CMK (cell line): Measurements from ENCODE around the gene MTSS2.
"Not testable (repeated sequence)": the region's sequence is repeated elsewhere in the genome, so short reads cannot be mapped to it uniquely, and the experiment has no call there.

ENCODE experiments used
- DNase-seq: peaks from one replicate; pipeline ENCODE4 v3.0.0-alpha.2; 2010; ENCODE audit warnings: low read depth

MTSS2 gene

DNA sequence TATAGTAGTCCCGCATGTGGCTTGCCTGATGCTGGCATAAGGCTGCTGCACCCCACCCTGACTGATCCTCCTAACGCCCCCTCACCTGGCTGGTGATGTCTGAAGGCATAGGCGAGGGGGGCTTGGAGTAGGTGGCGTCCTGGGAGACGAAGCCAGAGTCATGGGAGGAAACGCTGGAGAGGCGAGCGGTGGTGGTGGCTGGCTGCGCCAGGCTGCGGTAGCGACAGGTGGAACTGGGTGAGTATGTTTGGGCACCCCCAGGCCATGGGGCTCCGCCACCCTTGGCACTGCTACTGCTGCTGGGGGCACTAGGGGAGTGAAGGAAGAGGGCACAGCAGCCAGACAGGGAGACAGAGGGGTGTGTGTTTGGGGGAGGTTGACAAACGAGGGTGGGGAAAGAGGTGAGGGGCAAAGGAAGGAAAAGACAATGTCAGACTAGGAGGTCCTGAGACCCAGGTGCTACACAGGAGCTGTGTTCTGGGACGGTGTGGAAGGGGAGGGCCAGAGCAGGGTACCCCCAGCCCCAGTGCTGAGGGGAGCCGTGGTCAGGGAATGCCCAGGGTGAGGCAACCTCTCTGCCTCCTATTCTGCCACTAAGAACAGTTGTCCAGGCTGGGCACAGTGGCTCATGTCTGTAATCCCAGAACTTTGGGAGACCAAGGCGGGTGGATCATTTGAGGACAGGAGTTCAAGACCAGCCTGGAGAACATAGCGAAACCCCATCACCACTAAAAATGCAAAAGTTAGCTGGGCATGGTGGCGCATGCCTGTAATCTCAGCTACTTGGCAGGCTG, 11.4 kb downstream of the MTSS2 start:
- no peak for DNase-seq

DNA sequence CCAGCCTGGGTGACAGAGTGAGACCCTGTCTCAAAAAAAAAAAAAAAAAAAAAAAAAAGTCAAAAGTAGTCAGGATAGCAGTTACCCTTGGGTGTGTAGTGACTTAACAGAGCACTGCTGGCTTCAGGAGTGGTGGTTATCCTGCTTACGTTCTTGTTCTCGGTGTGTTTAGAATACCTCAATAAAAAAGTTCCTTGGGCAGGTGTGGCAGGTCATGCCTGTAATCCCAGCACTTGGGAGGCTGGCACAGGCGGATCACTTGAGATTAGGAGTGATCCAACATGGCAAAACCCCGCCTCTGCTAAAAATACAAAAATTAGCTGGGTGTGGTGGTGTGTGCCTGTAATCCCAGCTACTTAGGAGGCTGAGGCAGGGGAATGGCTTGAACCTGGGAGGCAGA, 14.9 kb downstream of the MTSS2 start:
- DNase-seq, result not testable (repeated sequence)

DNA sequence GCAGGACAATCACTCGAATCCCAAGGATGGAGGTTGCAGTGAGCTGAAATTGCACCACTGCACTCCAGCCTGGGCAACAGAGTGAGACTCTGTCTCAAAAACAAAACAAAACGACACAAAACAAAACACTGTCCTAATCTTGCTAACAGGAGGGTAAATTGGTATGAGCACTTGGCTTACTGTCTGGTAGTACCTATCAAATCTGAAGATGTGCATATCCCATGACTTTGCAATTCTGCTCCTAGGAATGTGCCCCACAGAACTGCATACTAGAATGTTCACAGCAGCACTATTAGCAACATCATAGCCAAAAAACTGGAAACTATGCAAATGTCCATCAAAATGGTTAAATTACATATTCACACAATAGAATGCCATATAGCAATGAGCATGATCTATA, 15.7 kb downstream of the MTSS2 start:
- DNase-seq, result no peak

DNA sequence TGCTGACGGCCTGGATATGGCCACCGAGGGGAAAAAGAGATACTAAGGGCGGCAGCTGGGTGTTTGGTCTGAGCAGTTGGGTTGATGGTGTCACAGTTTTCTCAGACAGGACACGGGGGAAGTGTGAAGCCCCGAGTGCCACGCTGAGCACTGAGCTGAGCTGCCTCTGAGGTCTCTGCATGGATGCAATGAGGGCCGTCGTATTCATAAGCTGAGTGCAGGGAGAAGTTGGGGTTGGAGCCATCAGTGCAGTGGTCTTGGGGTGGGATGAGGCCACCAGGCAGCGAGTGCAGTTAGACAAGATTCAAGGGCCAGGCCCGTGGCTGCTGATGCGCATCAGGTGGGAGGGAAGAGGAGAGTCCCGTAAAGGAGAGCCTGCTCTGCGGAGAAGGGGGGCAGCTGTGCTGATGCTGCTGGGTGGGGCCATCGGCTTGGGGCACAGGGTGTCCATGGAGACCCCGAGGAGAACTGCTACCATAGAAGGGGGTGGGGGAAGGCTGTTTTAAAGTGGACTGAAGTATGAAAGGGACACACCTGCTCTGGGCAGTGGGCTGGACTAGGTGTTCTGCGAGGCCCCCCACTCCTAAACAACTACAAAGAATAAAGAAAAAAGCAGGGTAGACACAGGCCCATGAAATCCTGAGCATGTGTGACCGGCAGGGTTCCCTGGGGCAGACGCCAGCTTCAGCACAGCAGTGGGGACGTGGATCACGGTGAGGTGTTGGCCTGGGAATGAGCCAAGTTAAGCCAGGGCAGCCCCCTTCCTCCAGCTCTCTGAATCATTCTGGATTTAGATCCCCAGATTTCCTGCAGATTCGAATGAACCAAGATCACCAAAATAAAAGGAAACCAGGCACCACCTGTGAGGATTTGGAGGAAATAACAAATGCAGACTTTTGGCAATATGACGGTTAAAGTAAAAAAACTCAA, 19.8 kb downstream of the MTSS2 start:
- DNase-seq, result no peak

DNA sequence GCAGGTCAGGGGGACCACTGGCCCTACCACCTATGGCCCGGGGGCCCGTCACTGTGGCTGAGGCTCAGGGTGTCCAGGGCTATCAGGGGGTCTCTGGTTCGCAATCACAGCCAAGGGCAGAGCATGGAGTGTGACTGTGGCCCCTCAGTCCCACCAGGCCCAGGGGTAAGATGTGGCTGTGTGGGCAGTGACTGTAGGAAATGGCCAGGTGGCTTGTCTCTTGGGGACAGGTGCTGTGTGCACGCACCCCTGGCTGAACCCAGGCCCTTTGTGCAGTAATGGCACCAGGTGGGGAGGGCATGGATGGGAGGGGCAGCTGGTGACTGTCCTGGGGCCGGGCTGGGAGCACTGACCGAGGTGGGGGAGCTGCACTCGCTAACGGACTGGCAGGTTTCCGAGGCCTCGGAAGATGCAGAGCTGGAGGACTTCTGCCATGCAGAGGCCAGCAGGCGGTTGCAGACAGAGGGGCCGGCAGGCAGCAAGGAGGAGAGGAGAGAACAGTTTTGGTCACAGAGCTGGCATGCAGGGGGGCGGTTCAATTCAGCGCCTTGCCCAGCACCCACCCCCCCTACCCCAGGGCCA, 20.6 kb downstream of the MTSS2 start:
- DNase-seq, result no peak

DNA sequence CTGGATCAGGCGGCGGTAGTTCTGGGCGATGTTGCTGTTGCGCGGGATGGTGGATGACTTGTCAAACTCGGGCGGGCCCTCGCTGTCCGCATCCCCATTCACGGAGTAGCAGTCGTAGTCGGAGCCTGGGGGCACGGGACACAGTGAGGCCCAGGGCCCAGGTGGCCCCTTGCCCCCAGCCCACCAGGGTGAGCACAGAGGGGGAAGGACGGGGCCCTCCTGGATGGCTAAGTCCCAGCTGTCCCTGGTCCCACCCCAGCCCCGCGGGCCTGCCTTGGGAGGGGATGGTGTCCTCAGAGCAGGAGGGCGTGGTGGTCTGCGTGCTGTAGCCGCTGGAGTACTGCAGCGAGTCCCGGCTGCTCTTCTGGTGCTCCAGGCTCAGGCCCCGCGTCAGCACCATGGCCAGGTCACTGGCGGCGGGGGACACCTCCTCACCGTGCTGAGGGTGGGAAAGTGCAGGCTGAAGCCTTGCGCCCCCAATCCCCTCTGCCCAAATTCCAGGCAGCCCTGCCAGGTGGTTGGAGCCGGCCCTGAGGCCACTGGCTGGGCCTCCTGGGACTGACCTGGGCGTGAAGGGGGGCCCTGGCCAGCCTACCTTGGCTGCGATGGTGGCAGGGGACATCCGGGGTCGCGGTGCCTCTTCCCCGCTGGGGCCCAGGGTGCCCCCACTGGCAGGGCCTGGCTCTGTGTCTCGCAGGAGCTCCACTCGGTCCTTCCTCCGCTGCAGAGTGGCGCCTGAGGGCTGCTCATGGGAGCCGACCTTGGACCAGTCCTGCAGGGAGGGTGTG, 21.3 kb downstream of the MTSS2 start:
- DNase-seq, result no peak

DNA sequence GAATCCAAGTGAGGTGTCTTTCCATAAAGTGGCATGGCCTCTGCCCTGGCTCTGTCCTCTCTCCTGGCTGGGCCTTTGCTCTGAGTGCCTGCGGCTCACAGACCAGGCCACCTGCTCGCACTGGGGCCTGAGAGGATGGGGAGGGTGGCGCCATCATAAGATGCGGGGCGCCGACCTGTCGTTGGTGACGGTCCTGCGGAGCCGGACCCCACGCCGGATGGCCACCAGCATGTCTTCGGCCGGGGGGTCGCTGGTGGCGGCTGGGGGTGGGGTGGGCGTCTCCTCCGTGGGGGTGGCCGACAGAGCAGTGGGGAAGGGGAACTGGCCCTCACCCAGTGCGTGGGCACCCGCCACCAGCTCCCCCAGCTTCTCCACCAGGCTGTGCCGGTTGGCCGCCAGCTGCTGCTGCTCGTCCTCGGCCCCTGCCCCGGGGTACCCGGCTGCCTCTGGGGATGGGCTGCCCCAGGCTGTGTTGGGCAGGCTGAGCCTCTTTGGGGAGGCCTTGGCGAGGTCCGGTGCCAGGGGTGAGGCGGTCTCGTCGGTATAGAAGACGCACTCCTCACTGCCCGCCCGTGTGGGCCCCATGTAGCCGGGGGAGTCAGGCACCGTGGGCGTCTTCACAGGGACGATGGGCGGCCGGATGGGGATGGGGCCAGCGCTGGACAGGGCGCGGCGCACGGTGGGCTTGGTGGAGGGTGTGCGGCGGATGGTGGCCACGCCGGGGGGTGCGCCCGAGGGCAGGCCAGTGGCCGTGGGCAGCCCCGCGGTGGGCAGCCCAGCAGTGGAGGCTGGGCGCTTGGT, 22.1 kb downstream of the MTSS2 start:
- DNase-seq, result no peak

DNA sequence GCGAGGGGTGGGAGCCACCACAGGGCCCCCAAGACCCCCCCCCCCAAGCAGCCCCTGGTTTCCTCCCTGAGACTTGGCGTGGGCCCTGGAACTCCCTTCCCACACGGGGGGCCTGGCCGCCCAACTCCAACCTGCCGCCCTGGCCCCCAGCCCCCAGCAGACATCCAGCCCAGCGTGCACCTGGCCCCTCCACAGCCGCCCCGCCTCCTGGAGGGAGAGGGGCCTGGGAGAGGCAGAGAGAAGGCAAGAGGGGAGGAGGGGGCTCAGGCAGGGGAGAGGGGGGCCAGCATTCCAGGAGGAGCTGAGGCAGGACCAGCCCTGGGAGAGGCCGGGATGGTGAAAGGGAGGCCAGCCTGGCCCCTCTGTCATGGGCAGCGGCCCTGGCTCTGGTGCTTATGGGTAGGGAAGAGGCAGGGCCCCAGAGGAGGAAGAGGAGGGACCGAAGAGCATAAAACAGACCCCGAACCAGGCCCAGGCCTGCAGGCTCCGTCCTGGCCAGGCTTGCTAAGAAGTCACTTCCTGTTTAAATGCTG, 22.8 kb downstream of the MTSS2 start:
- no peak for DNase-seq

DNA sequence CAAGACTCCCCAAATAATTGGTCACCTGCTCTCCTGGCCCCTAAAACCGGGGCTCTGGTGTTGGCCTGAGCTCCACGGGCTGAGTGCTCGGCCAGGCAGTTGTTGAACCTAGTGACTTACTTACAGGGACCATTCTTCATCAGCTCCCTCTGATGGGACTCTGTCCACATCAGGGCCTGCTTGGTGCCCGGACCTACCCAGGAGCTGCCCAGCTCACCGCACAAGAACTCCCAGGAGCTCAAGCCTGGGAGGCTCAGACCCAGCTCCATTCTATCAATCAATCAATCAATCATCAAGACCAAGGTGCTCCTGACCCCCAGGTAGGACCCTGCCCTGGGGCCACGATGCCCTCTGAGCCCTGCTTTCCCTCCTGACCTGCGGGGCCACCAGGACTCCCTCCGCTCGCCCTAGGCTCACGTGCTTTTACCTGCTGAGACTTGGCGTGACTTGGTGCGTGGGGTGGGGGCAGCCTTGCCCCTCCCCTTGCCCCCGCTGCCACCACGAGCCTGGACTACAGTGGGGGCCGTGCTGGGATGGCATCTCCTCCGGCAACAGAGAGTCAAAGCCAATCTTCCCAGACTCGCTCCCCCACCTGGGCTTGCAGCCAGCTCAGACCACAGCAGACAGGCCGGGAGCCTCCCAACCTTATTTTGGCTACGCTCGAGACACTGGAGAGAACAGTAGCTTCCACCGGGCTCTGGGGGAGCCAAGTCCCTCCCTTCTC, 23.8 kb downstream of the MTSS2 start:
- no peak for DNase-seq

DNA sequence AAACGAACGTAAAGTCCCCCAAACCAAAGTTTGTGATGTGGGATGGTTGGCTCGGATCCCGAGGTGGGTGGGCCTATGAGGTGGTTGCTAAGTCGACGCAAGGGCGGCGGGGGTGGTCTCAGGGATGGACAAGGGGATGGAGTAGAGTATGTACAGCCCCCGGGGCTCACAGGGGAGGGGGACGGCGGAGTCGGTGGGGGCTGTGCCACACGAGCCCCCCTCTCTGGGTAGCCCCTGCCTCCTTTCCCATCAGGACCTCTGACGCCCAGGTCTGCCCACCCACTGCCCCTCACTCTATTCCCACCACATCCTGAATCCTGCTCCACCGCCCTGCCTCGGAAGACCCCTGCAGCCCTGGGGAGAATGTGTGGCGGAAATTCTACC, 24.3 kb downstream of the MTSS2 start:
- DNase-seq, result no peak

DNA sequence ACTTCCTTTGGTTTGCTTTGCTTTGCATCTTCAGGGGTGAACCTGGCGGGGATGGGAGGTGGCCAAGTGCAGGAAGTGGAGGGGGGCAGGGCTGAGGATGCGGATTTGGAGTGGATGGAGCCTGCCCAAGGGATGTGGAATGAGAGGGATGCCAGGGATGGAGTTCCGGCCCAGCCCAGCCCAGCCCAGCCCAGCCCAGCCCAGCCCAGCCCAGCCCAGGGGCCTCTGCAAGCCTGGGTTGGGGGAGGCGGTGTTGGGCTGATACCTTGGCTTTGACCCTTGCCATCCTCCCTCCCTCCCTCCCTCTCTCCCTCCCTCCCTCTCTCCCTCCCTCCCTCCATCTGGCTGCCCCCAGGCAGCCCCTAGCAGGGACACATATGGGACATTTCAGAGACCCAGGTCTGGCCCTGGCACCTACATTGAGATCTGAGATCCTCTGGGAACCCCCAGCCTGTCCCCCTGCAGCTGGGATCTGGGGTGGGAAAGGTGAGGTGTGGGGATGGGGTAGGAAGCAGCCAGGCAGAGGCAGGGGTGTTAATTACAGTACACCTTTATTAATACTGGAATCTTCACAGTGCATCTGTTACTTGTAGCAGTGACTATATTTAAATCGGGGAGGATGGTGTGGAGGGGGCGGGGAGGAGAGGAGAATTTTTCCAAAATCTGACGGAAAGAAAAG, 25.0 kb downstream of the MTSS2 start:
- no peak for DNase-seq

DNA sequence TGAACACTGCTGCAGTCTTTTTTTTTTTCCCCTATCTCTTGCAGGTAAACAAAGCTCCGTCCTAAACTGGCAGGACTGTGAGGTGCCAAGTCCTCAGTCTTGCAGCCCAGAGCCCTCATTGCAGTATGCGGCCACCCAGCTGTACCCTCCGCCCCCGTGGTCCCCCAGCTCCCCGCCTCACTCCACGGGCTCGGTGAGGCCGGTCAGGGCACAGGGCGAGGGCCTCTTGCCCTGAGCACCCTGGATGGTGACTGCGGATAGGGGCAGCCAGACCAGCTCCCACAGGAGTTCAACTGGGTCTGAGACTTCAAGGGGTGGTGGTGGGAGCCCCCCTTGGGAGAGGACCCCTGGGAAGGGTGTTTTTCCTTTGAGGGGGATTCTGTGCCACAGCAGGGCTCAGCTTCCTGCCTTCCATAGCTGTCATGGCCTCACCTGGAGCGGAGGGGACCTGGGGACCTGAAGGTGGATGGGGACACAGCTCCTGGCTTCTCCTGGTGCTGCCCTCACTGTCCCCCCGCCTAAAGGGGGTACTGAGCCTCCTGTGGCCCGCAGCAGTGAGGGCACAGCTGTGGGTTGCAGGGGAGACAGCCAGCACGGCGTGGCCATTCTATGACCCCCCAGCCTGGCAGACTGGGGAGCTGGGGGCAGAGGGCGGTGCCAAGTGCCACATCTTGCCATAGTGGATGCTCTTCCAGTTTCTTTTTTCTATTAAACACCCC, 25.7 kb downstream of the MTSS2 start:
- DNase-seq, result no peak

DNA sequence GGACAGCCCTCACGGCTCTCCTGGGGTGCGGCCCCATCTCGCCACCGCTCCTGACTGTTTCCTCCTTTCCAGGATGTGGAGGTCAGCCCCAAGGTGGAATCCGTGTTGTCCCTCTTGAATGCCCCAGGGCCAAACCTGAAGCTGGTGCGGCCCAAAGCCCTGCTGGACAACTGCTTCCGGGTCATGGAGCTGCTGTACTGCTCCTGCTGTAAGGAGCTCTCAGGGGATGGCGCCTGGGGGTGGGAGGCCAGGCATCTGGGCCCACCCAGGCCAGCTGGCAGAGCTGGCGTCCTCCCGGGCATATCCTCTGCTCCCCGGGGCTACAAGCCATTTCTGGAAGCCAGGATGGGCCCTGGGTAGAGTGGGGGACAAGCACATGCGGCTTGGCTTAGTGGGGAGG, 26.3 kb downstream of the MTSS2 start:
- DNase-seq, result no peak

DNA sequence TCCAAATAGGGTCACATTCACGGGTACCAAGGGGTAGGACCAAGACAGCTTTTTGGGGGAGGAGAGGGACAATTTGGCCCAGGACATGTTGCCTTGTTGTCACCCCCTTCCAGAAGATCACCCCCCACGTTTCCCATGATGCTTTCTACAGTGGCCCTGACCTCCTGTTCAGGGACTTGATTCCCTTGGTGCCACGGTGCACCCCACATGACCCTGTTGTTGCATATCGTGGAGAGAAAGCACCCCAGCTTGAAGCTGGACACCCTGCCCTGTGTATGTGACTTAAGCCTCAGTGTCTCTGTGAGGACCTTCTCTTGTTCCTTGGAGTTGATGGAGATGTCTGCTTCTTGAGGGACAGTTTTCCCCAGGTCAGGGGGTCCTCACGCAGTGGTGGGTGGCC, 26.9 kb downstream of the MTSS2 start:
- no peak for DNase-seq

DNA sequence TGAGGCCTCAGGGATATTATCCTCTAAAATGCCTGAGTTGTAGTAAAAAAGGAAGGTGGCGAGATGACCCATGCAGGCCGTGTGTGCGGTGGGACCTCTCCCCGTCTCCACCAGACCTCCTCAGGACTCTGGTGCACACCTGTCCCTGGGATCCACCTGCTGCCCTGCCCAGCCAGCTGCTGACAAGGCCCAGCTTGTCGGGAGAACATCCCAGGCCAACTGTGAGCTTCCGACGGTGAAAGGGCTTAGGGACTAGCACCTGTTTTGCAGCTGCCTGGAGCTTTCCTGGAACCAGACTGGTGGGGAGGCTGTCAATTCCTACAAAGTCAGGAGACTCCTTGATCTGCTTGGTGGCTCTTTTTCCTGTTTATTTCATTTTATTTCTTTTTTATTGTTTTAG, 27.9 kb downstream of the MTSS2 start:
- DNase-seq, result no peak

DNA sequence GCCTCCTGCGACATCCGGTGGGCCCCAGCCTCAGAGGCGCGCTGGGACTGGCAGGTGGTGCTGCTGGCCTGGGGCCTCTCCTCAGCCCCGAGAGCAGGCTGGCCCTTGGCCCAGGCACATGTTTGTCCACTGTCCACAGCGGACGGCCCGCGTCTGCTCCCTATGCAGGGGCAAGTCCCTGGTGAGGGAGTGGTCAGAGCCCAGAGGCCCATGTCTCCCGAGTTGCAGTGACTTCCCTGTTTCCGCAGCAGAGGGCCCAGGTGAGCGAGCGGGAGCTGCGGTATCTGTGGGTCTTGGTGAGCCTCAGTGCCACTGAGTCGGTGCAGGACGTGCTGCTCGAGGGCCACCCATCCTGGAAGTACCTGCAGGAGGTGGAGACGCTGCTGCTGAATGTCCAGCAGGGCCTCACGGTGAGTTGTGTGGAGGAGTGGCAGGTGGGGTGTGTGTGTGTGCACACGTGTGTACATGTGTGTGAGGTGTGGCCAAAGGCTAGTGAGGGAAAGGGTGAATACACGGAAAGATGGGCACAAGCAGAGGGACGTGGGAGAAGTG, 29.1 kb downstream of the MTSS2 start:
- no peak for DNase-seq

DNA sequence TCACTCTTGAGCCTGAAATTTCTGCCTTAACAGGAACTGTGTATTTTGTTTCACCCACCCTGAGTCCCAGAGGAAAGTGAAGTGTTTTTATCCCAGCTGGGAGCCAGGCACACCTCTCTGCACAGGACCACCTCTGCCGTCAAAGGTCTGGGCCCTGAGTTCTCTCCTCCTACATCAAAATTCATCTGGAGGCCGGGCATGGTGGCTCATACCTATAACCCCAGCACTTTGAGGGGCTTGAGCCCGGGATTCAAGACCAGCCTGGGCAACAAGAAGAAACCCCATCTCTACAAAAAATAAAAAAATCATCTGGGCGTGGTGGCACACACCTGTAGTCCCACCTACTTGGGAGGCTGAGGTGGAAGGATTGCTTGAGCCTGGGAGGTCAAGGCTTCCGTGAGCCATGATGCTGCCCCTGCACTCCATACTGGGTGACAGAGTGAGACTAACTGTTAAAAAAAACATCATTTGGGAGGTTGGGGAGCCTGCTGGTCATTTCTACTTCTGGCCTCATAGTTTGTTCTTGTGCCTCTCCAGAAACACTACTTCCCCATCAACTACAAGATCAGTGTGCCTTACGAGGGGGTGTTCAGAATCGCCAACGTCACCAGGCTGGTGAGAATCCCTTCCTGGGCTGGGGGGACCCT, 29.7 kb downstream of the MTSS2 start:
- DNase-seq, result no peak
